ENCODE measurements around the gene ANKH. TPM values are rescaled to one million over a fixed set of nuclear protein-coding genes. Genes with fewer than 3 reads are reported as not detected.

ANKH gene
- total RNA-seq, 1 experiment from 2014 or later, result 53.2 TPM

DNA sequence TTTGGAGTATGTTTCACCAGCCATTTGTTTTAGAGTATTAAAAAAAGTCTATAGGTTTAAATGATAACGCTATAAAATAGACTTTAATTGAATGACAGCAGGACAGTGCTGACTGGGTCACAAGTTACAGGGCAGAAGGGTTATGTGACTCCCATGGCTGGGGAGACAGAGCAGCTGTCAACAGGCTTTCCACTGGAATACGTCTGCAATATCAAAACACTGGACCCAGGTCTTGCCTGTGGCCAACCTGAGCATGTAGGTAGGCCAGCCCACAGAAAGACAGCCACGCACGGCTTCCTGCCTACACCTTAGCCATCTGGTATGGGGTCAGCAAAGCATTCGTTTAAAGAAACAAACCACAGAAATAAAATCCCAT, 126.4 kb downstream of the ANKH start:
- Mint-ChIP-seq H3K4me3 (ENCODE audit: low read depth, unreplicated experiment) (no peak overlapping the region), H3K36me3 (ENCODE audit: insufficient read depth, unreplicated experiment) (peaks cover 13% of the 10 kb centered on the region), H3K4me1 (ENCODE audit: low read depth, unreplicated experiment) (no peaks in the 10 kb centered on the region), H3K9me3 (ENCODE audit: low read depth, unreplicated experiment) (no peaks in the 10 kb centered on the region), H3K27me3 (ENCODE audit: unreplicated experiment) (no peaks in the 10 kb centered on the region), H3K27ac (ENCODE audit: unreplicated experiment) (no peak overlapping the region)
- BruUV-seq (replicated peaks), result no TSS peak
- TF ChIP-seq, protein P1, sequence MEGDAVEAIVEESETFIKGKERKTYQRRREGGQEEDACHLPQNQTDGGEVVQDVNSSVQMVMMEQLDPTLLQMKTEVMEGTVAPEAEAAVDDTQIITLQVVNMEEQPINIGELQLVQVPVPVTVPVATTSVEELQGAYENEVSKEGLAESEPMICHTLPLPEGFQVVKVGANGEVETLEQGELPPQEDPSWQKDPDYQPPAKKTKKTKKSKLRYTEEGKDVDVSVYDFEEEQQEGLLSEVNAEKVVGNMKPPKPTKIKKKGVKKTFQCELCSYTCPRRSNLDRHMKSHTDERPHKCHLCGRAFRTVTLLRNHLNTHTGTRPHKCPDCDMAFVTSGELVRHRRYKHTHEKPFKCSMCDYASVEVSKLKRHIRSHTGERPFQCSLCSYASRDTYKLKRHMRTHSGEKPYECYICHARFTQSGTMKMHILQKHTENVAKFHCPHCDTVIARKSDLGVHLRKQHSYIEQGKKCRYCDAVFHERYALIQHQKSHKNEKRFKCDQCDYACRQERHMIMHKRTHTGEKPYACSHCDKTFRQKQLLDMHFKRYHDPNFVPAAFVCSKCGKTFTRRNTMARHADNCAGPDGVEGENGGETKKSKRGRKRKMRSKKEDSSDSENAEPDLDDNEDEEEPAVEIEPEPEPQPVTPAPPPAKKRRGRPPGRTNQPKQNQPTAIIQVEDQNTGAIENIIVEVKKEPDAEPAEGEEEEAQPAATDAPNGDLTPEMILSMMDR (IDR thresholded peaks at IDR 0.05; ENCODE audit: unreplicated experiment), result no peak
- intact Hi-C loops (cut with micrococcal nuclease; ENCODE audit: unreplicated experiment), result no loop called here
- DNase-seq, result no peak
- CTCF ChIA-PET, result no interaction called here

DNA sequence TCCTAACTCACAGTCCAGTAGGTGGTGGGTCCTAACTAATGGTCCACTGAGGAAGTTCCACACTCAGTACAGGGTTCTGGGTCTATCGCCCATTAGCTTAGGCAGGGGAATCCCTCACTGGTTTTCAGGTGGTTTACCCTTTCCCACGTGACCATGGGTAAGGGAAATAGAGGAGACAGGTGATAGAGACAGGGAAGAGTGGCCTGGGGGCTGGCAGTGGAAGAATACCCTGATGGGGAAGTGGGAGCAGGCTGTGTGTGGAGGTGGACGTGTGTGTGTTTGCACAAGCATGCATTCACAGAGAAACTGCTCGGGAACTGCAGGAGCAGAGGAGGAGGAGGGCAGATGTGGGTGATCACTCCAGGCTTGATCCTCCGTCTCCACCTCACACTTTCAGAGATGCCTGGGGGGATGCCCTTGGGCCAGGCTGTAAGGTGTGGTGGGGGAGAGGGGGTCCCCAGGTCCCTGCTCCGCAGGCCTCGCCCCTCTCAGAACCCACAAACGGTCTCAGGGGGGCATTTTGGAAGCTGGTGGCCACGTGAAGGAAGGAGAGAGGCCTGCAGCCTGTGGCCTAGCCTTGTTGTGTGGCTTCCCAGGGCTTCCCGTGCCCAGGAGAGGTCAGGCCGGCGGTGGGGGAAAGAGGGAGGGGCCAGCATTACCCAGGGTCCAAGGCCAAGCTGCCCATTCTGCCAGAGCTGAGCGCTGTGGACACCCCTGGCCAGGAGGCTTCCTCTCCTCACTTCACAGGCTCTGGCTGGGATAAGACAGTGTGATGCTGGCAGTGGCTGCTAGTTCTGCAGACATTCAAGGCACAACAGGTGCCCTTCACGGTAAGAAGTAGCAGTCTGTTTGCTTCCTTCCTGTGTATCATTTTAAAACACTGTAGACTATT, 127.0 kb downstream of the ANKH start:
- DNase-seq, result no peak
- CTCF ChIA-PET, result no interaction called here
- Mint-ChIP-seq H3K9me3 (ENCODE audit: low read depth, unreplicated experiment) (no peaks in the 10 kb centered on the region), H3K36me3 (ENCODE audit: insufficient read depth, unreplicated experiment) (peaks cover 13% of the 10 kb centered on the region), H3K4me1 (ENCODE audit: low read depth, unreplicated experiment) (no peaks in the 10 kb centered on the region), H3K27ac (ENCODE audit: unreplicated experiment) (no peak overlapping the region), H3K27me3 (ENCODE audit: unreplicated experiment) (no peaks in the 10 kb centered on the region), H3K4me3 (ENCODE audit: low read depth, unreplicated experiment) (no peak overlapping the region)
- BruUV-seq (replicated peaks), result no TSS peak
- TF ChIP-seq, protein P1 (IDR thresholded peaks at IDR 0.05; ENCODE audit: unreplicated experiment), result no peak
- intact Hi-C loops (cut with micrococcal nuclease; ENCODE audit: unreplicated experiment), result no loop called here

DNA sequence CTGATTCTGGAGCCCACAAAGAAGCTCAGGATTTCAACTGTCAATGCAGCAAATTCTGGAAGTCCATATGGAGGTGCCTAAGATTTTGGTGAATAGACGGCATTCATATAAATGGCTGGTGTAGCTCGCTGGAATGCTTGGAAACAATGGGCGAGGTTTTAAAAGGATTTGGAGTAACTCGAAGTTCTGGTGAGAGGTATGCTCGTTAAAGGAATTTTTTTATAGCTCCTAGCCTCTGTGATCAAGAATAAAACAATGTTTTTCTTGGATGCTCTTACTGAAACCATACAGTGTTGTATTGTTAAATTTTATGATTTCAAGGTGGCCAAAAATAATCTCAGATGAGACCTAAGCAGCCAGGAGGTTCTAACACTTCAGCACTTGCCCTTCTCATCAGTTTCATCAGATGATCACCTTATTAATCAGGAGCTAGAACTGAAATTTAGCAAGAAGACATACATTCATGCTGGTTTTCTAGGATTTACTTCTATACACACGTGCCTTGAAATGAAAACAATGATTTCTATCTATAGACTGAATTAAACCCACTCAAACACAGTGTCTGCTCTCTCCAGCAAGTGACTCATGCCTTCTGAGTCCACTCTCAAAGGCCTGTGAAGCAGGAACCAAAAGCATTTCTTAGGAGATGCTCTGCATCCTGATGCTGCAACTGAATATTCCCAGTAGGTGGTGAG, 127.8 kb downstream of the ANKH start:
- CTCF ChIA-PET, result interaction anchor here (0.7 kb wide), 1 partner anchor 36 kb away, joined by 3 read pairs; no protein-coding TSS in a partner anchor
- no peak overlapping the region for H3K4me3 Mint-ChIP-seq (ENCODE audit: low read depth, unreplicated experiment)
- no peaks in the 10 kb centered on the region for H3K4me1 Mint-ChIP-seq (ENCODE audit: low read depth, unreplicated experiment)
- H3K36me3 Mint-ChIP-seq (ENCODE audit: insufficient read depth, unreplicated experiment), result peaks cover 13% of the 10 kb centered on the region
- no peak for DNase-seq
- H3K9me3 Mint-ChIP-seq (ENCODE audit: low read depth, unreplicated experiment), result no peaks in the 10 kb centered on the region
- no peaks in the 10 kb centered on the region for H3K27me3 Mint-ChIP-seq (ENCODE audit: unreplicated experiment)
- intact Hi-C loops (cut with micrococcal nuclease; ENCODE audit: unreplicated experiment), result no loop called here
- no peak overlapping the region for H3K27ac Mint-ChIP-seq (ENCODE audit: unreplicated experiment)
- TF ChIP-seq, protein P1 (IDR thresholded peaks at IDR 0.05; ENCODE audit: unreplicated experiment), result no peak
- no TSS peak for BruUV-seq (replicated peaks)

DNA sequence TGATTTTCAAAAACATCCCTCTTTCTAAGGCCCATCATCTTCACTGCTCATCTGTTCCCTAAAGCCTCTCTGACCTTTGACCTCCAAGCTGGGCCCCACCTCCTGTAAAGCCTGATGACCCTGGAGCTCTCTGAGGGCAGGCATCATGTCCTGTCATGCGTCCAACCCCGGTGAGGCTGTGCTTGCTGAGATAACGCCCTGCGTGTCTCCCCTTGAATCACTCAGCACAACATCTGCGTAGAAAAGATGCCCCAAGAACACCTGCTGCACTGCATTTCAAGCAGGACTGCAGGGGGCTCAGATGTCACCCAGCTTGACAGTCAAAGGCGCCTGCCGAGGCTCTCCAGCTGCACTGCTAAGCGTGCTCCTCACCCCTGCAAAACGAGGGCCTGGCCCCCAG, 129.1 kb downstream of the ANKH start:
- Mint-ChIP-seq H3K27me3 (ENCODE audit: unreplicated experiment) (no peaks in the 10 kb centered on the region), H3K4me1 (ENCODE audit: low read depth, unreplicated experiment) (no peaks in the 10 kb centered on the region), H3K9me3 (ENCODE audit: low read depth, unreplicated experiment) (no peaks in the 10 kb centered on the region), H3K27ac (ENCODE audit: unreplicated experiment) (no peak overlapping the region), H3K4me3 (ENCODE audit: low read depth, unreplicated experiment) (no peak overlapping the region), H3K36me3 (ENCODE audit: insufficient read depth, unreplicated experiment) (peaks cover 13% of the 10 kb centered on the region)
- intact Hi-C loops (cut with micrococcal nuclease; ENCODE audit: unreplicated experiment), result no loop called here
- CTCF ChIA-PET, result no interaction called here
- TF ChIP-seq, protein P1 (IDR thresholded peaks at IDR 0.05; ENCODE audit: unreplicated experiment), result no peak
- DNase-seq, result no peak
- no TSS peak for BruUV-seq (replicated peaks)
